Bronchial epithelial cell (primary cell): ENCODE results near the gene TK1. TPM values are rescaled to one million over a fixed set of nuclear protein-coding genes. Genes with fewer than 3 reads are reported as not detected.
"Not testable (repeated sequence)": the region's sequence is repeated elsewhere in the genome, so short reads cannot be mapped to it uniquely, and the experiment has no call there.

Experiments
- DNase-seq: peaks from one replicate; pipeline ENCODE4 v3.0.0-alpha.2; 2010; ENCODE audit warnings: low read depth
- FAIRE-seq: peaks from 2 replicates; lab custom pipeline; 2011; peaks lifted over from hg19 to GRCh38; lab: Jason Lieb, UNC
- H3K27me3 ChIP-seq: 2 replicates; pipeline ENCODE4 v1.5.1; 2011; ENCODE audit warnings: low read length; ENCODE audit not compliant: control insufficient read depth, insufficient read depth
- H3K36me3 ChIP-seq: 2 replicates; pipeline ENCODE4 v1.5.1; 2011; ENCODE audit warnings: low read length; ENCODE audit not compliant: control insufficient read depth, insufficient read depth
- H3K4me3 ChIP-seq: 2 replicates; pipeline ENCODE4 v1.5.1; 2011; ENCODE audit warnings: mild to moderate bottlenecking, low read depth, low read length, control low read depth
- total RNA-seq: library from RNA; depleted of rRNA; stranded (reverse); fragments of >200 nt; gene quantifications from 2 replicates; pipeline ENCODE4 v1.2.1, GENCODE V29; 2014
- TF ChIP-seq, protein P1 (sequence below): IDR thresholded peaks from 2 replicates; pipeline ENCODE4 v1.5.1; 2011; ENCODE audit warnings: mild to moderate bottlenecking, moderate library complexity, low read length, control low read depth, inconsistent platforms; ENCODE audit not compliant: insufficient read depth, severe bottlenecking

TK1 gene, protein sequence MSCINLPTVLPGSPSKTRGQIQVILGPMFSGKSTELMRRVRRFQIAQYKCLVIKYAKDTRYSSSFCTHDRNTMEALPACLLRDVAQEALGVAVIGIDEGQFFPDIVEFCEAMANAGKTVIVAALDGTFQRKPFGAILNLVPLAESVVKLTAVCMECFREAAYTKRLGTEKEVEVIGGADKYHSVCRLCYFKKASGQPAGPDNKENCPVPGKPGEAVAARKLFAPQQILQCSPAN
- total RNA-seq = 0.79 and 2.9 TPM in 2 replicates

GRCh38 chr17:78186692-78187595 lies at the start of gene TK1, which contains the start of gene AFMID:
Gene TK1 (minus strand): TSS chr17:78187052. CDS start chr17:78186994, 58 bp downstream.
Gene AFMID (plus strand): TSS chr17:78187362. CDS start chr17:78187371, 9 bp downstream.
- FAIRE-seq (no peak), DNase-seq (peak; percentile 88)
- H3K4me3 ChIP-seq = peak within 1 kb of the TSS; percentile 63
- H3K27me3 ChIP-seq = no peaks in the 10 kb centered on the region
- peaks cover 4% of the 10 kb centered on the region for H3K36me3 ChIP-seq
- TF ChIP-seq, protein P1, sequence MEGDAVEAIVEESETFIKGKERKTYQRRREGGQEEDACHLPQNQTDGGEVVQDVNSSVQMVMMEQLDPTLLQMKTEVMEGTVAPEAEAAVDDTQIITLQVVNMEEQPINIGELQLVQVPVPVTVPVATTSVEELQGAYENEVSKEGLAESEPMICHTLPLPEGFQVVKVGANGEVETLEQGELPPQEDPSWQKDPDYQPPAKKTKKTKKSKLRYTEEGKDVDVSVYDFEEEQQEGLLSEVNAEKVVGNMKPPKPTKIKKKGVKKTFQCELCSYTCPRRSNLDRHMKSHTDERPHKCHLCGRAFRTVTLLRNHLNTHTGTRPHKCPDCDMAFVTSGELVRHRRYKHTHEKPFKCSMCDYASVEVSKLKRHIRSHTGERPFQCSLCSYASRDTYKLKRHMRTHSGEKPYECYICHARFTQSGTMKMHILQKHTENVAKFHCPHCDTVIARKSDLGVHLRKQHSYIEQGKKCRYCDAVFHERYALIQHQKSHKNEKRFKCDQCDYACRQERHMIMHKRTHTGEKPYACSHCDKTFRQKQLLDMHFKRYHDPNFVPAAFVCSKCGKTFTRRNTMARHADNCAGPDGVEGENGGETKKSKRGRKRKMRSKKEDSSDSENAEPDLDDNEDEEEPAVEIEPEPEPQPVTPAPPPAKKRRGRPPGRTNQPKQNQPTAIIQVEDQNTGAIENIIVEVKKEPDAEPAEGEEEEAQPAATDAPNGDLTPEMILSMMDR = peak; percentile 83

DNA sequence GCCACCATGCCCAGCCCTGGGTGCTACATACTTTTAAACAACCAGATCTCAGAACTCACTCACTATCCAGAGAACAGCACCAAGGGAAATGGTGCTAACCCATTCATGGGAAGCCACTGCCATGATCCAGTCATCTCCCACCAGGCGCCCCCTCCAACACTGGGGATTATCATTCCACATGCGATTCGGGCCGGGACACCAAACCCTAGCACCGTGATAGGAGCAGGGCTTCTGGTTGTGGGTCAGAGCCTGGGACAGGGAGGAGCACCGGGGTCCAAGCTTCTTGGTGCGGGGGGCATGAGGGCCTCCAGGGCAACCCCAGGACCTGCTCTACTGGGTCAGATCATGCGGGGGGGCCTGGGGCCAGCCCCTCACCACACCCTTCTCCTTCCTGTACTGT lies 49.0 kb upstream of the TK1 start:
- TF ChIP-seq, protein P1 = no peak
- DNase-seq (no peak), FAIRE-seq (no peak)
- peaks cover 8% of the 10 kb centered on the region for H3K27me3 ChIP-seq
- no peaks in the 10 kb centered on the region for H3K36me3 ChIP-seq
- no peak overlapping the region for H3K4me3 ChIP-seq

DNA sequence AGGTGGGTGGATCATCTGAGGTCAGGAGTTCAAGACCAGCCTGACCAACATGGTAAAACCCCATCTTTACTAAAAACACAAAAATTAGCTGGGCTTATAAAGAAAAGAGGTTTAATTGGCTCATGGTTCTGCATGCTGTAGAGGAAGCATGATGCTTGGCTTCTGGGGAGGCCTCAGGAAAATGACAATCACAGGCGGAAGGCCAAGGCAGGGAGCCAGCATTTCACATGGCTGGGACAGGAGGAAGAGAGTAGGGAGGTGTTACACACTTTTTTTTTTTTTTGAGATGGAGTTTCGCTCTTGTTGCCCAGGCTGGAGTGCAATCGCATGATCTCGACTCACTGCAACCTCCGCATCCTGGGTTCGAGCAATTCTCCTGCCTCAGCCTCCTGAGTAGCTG lies 48.2 kb upstream of the TK1 start:
- H3K4me3 ChIP-seq, FAIRE-seq, DNase-seq, H3K36me3 ChIP-seq: not testable (repeated sequence)
- H3K27me3 ChIP-seq = peaks cover 15% of the 10 kb centered on the region

GRCh38 chr17:78234261-78234865 lies 47.5 kb upstream of the TK1 start:
- no peak overlapping the region for H3K4me3 ChIP-seq
- TF ChIP-seq, protein P1 = no peak
- H3K27me3 ChIP-seq = peaks cover 15% of the 10 kb centered on the region
- FAIRE-seq (no peak), DNase-seq (no peak)
- H3K36me3 ChIP-seq = no peaks in the 10 kb centered on the region

DNA sequence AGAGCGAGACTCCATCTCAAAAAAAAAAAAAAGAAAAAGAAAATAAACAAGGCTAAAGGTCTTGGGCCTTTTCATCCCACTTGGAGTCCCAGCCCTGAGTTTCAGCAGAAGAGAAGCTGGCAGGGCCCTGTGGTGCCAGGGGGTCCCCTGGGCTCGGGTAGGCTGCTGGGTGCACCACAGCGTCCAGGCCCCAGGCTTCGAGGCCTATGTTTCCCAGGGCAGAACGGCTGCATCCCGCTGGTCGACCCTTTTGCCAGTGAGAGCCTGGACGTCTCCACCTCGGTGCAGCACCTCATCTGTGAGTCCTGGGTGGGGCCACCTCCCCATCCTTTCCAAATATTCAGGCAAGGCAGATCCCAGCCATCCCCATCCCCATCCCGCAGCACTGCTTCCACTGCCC lies 46.8 kb upstream of the TK1 start:
- TF ChIP-seq, protein P1 = no peak
- DNase-seq (no peak), FAIRE-seq (no peak)

DNA sequence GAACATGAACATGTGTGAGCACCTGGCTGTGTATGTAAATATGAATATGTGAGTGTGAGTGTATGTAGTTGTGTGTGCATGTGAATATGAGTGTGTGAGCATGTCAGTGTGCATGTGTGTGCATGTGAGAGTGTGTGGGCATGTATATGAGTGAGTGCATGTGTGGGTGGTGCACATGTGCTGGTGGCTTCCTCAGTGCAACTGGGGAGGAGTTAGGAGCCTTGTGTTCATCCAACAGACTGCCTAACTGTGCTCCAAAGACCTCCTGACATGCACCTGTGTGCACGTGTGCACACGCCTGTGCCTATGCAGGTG lies 46.0 kb upstream of the TK1 start:
- FAIRE-seq = peak; percentile 47
- Histone ChIP-seq H3K27me3 (peaks cover 15% of the 10 kb centered on the region), H3K4me3 (no peak overlapping the region), H3K36me3 (no peaks in the 10 kb centered on the region)
- DNase-seq = no peak
- TF ChIP-seq, protein P1 = no peak

More for the DNA sequence above, 46.8 kb upstream of the TK1 start:
- Histone ChIP-seq H3K36me3 (no peaks in the 10 kb centered on the region), H3K27me3 (peaks cover 15% of the 10 kb centered on the region), H3K4me3 (no peak overlapping the region)
